HuH-7 (cell line): ENCODE data around the gene OR7C2.
"Not testable (repeated sequence)": the region's sequence is repeated elsewhere in the genome, so short reads cannot be mapped to it uniquely, and the experiment has no call there.

ENCODE experiments used
- DNase-seq: peaks from one replicate; pipeline ENCODE4 v3.0.0; 2011; ENCODE audit warnings: low spot score

OR7C2 gene

DNA sequence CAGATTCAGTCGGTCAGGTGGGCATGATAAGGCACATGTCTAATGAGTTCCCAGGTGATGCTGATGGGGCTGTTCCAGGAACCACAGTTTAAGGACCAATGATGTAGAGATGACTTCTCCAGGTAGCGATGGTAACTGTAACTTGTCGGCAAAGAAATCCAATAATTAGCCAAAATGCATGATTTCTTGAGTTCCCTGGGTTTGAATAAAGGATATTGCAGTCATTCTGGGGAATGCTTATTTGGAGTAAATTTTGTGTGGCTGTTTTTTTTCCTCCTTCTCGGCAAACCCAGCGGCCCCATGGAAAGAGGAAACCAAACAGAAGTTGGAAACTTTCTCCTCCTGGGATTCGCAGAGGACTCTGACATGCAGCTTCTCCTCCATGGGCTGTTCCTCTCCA lies at the start of gene OR7C2:
Gene OR7C2, plus strand, starts transcription at position 301 of the 400 bp plus-strand sequence. Its CDS starts 0 bp downstream, at position 301.
- no peak for DNase-seq

DNA sequence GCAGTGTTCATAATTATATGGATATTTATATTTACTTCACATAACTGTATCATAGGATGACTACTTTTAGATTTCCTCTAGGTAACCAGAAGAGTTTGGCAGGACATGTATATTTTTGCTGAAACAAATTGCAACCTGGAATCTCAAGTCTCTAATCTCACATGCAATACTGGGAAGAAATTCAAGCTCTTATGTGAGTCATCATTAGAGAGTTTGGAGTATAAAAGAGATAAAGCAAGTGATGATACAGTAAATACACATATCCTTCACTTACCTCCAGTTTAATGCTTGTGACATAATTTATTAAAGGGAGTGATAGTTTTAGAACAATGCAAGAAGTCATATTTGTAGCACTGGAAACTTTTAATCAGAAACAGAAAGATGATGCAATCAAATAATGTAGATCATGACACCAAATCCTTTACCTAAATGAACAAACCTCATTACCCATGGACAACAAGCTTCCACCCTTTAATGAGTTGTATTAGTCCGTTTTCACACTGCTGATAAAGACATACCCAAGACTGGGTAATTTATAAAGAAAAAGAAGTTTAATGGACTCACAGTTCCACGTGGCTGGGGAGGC lies 39.5 kb upstream of the OR7C2 start:
- no peak for DNase-seq

DNA sequence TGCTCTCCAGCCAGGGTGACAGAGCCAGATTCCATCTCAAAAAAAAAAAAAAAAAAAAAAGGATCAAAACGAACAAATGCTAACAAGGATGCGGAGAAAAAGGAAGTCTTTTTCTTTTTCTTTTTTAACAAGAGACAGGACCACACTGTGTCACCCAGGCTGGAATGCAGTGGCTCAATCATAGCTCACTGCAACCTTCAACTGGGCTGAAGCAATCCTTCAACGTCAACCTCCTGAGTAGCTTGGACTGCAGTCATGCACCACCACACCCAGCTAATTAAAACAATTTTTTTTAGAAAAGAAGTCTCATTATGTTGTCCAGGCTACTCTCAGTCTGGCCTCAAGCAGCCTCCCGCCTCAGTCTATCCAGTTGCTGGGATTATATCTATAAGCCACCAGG lies 34.6 kb upstream of the OR7C2 start:
- DNase-seq: no peak

DNA sequence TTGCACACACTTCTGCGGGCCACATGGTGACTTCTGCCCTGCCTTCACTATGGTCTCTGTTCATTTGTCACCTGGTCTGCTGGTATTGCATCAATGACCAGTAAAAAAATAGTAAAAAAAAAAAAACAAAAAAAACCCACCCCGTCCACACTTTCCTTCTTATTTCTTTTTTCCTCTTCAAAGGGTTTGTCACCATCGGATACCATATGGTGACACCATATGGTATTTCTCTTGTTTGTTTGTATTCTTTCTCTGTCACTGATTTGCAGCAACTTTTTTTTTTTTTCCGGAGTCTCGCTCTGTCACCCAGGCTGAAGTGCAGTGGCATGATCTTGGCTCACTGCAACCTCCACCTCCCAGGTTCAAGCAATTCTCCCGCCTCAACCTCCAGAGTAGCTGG lies 26.2 kb upstream of the OR7C2 start:
- DNase-seq: no peak

DNA sequence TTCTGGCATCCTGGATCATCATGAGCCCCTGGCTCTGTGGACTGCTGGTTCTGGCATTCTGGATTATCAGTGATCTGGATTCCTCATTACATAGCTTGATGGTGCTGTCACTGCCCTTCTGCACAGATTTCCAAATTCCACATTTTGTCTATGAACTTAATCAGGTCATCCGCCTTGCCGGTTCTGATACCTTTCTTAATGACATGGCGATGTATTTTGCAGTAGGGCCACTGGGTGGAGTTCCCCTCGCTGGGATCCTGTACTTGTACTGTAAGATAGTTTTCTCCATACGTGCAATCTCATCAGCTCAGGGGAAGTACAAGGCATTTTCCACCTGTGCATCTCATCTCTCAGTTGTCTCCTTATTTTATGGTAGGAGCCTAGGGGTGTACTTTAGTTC lies 24.4 kb upstream of the OR7C2 start:
- no peak for DNase-seq

DNA sequence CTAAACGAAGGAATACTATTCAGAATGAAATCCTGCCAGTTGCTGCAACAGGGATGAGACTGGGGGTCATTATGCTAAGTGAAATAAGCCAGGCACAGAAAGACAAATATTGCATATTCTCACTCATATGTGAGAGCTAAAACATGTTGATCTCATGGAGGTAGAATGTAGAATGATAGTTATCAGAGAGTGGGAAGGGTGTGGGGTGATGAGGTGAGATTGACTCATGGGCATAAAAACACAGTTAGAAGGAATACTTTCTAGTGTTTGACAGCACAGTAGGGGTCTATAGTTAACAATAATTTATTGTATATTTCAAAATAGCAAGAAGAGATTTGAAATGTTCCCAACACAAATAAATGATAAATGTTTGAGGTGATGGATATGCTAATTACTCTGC lies 7.8 kb upstream of the OR7C2 start:
- no peak for DNase-seq

DNA sequence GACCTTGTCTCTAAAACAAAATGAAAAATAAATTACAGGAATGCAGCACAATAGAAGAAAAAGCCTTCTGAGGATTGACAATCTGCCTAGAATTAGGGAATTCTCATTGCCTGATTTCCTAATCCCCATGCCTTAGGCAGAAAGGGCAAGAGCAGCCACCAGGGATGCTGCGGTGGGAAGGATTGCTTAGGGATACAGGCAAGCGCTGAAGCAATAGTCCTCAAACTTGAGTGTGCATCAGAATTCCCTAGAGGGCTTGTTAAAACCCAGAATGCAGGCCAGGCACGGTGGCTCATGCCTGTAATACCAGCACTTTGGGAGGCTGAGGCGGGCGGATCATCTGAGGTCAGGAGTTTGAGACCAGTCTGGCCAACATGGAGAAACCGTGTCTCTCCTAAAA lies 1.0 kb upstream of the OR7C2 start:
- DNase-seq: no peak

DNA sequence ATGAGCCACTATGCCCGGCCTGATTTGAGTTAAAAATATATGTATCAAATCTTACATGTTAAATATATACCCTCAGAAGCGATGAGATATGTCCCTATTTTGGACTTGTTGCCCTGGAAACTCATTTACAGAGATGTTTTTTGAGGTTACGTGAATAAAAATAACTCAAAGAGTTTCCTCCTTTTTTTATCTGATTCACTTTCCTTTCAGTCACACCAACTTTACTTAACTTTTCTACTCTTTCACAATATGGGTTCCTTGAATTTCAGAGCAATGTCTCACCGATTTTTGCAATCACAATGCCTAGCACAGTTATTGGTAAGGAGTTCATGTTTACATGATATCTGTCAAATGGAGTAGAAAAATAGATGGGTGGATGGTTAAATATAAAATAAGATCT lies 2.3 kb downstream of the OR7C2 start:
- DNase-seq: no peak

DNA sequence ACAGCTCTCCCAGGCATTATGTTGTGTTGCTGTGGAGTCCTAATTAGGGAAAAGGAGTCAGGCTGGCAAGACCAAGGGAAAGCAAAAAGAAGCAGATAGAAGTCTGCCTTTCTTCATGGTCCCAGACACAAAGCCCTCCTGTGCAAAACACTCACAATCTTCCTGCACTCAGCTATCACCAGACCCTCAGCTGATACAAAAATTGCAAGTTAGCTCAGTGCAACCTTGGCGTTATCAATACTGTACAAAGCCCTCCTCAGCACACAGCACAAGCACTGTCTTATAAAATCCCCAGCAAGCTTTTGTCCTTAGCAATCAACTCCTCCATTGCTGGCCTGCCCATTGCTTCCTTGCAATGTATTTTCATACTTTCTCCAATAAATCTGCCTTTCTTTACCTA lies 3.2 kb downstream of the OR7C2 start:
- no peak for DNase-seq

DNA sequence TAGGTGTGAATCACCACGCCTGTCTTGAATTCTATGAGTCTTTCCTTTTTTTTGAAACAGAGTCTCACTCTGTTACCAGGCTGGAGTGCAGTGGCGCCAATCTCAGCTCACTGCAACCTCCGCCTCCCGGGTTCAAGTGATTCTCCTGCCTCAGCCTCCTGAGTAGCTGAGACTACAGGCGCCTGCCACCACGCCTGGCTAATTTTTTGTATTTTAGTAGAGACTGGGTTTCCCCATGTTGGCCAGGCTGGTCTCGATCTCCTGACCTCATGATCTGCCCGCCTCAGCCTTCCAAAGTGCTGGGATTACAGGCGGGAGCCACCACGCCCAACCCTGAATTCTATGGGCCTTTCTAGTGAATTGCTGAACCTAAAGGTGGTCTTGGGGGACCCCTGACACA lies 8.1 kb downstream of the OR7C2 start:
- DNase-seq: not testable (repeated sequence)

DNA sequence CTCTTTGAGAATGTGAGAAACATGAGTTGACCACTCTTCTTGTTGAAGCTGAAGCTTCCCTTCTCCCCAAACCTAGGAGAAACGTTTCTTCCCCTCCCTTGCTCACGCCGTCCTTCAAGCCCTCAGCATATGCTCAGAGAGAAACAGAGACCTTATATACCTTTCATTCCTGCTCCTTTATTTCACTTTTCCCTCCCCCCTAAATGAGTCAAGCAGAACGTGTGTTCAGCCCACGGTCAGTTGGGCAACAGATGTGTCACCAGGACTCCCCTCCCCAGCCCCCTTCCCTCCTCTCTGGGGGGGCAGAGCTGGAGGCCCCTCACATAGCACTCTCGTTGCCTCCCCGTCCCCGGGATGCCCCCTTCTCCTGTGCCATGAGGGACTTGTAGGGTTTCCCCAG lies 8.6 kb downstream of the OR7C2 start:
- no peak for DNase-seq

DNA sequence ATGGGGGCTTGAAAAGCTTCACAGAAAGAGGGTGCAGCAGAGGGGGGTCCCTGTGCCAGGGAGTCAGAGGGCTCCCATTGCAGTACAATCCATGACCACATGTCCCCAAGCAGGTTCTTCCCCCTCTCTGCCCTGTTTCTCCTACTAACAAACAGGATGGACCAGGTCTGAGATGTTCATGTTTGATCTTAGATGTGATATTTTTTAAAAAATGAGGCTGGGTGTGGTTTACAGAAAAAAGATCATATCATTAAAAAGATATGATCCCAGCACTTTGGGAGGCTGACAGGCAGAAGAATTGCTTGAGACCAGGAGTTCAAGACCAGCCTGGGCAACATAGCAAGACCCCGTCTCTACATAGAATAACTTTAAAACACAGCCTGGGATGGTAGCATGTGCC lies 9.1 kb downstream of the OR7C2 start:
- DNase-seq: no peak

DNA sequence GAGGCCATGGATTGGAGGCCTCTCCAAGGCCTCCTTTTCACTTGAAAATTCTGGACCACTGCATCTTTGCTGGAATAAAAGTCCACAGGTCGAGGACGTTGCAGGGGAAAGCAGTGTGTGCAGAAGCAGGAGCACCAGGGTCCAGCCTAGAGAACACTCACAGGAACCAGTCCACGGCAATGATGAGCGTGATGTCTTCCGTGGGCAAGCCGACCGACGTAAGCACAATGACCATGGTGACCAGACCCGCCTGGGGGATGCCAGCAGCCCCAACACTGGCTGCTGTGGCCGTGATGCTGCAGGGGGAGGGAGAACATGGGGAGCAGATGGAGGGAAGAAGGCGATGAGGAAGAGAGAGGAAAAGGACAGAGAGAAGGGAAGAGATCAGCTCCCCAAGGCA lies 11.5 kb downstream of the OR7C2 start:
- no peak for DNase-seq

DNA sequence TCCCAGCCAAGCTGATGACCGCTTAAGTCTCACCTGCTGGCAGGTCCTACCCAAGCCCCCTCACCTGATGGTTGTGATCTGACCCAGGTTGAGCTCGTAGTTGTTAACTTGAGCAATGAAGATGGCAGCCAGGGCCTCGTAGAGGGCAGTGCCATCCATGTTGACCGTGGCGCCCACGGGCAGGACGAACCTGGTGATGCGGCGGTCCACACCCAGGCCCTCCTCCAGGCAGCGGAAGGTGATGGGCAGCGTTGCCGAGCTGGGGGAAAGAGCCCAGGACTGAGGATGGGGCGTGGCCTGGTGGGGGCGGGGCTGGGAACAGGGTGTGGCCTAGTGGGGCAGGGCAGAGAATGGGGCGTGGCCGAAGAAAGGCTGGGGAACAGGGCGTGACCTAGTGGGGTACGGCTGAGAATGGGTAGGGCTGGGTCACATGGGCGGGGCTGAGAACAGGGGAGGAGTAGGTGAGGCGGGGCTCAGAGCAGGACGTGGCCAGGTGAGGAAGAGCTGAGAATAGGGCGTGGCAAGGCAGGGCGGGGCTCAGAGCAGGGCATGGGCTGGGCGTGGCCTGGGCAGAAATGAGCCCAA lies 12.9 kb downstream of the OR7C2 start:
- DNase-seq: no peak

DNA sequence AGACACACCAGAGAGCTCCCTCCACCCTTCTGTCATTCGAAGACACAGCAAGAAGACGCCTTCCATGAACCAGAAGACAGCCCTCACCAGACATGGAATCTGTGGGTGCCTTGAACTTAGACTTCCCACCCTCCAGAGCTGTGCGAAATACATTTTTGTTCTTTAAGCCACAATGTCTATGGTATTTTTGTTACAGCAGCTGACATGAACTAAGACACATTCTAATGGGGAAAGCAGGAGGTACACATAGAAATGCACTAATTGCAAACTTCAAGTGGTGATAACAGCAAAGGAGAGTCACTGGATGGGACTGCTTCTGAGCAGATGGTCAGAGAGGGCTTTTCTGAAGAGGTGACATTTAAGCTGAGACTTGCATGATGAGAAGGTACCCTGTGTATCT lies 16.2 kb downstream of the OR7C2 start:
- DNase-seq: no peak

DNA sequence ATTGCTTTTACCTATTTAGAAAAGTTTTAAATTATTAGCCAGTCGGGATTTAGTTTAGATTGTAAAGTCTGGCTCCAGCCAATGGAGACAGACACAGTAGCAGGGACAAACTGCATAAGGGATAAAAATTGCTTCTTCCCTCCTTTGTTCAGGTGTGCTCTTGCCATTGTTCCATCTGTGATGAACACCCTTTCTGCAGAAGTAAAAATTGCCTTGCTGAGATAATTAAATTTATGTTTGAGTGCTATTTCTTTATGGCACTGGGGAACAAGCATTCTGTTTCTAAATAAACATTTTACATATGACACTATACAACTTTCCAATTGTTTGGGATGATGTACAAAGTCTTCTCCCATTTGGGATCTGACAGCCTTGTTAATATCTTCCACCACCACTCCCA lies 18.0 kb downstream of the OR7C2 start:
- no peak for DNase-seq

DNA sequence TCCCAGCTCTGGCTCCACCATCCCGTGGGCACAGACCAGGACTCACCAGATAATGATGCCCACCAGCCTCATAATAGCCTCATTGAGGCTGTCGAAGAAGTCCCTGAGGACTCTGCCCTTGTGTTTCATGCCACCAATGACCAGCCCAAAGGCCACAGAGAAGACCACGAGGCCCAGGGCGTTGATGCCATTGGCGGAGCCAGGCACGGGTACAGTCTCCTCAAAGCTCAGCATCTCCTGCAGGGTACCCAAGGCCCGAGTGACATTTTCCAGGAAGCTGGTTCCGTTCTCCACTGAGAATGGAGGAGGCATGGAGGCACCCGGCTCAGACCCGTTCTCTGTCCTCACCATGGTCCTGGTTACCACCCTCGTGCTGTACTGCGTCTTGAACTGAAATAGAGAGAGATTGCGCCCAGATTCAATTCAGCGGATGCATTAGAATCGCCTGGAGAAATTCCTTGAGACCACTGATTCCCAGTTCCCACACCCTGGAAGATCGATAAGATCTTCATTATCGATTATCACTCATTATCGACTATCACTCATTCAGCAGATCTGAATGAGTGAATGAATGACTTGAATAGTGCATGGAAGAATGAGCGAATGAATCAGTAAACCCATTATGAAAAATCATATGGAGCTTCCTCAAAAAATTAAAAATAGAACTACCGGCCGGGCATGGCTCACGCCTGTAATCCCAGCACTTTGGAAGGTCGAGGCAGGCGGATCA lies 20.8 kb downstream of the OR7C2 start:
- no peak for DNase-seq

DNA sequence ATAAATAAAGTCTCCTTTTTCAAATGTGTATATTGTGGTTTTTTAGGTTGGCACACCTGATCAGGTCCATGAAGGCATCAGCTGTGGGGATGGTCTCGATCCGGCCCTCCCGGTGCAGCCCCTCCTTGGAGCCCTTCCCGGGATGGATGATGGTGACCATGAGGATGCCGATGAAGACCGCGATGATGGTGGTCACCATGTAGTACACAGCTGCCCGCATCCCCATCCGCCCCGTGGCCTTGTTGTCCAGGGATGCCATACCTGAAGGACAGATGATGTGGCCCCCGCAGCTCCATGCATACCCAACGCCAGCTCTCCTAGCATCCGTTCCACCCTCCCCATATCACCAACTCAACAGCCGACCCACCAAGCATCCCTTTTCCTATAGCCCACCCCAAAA lies 27.0 kb downstream of the OR7C2 start:
- no peak for DNase-seq

DNA sequence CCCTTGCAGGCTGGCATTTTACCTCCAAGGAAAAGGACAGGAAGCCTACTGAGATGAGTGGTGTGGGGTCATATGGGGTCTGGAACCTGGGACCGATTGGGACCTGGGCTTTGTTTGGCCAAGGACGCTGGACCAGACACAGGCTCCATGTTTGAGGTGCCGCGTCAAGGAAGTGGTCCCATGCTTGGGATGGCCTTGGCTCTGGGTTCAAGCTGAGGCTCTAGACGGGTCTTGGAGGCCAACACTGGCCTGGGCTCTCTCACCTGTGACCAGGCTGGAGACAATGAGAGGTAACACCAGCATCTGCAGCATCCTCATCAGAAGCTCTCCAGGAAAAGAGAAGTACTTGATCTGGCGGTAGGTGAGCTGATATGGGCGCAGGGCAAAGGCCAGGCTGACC lies 30.2 kb downstream of the OR7C2 start:
- DNase-seq: no peak

DNA sequence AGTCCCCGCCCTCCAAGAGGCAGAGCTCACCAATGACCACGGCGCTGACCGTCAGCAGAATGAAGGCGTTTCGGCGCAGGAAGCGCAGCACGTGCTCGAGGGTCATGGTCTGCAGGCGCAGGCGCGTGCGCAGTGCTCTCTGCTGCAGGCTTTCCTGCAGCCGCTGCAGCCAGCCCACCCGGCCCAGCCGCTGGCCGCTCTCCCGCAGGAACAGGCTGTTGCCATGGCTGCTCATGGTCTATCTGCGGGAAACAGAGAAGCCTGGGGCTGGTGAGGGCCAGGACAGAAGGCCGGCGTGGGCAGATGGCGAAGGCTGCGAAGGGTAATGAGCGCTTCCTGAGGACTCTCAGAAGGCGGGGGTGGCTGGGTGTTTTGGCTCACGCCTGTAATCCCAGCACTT lies 31.4 kb downstream of the OR7C2 start:
- no peak for DNase-seq

DNA sequence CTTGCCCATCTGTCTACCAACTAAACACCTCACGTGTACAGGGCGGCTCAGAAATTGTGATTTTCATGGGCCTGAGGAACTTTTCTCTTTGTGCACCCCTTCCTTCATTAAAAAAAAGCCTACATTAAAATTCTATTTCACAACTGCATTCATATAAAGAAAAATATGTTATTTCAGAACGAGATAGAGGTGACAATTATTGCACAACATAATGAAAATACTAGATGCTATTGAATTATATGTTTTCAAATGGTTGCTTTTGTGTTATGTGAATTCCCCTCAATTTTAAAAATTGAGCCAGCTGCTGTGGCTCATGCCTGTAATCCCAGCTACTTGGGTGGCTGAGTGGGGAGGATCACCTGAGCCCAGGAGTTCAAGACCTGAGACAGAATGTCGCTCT lies 33.2 kb downstream of the OR7C2 start:
- DNase-seq: no peak

DNA sequence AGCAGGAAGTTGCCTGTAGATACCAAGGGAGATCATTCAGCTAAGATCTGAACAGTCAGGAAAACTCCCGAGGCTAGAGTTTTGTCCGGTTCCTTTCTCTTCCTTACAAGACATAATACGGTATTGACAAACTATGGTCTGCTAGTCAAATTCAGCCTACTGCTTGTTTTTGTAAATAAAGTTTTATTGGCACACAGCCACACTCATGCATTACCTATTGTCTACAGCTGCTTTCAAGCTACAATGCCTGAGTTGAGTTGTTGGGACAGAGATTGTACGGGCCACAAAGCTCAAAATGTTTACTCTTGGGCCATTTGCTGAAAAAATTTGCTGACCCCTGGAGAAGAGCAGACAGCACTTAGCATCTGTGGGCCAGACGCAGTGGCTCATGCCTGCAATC lies 35.8 kb downstream of the OR7C2 start:
- DNase-seq: no peak

DNA sequence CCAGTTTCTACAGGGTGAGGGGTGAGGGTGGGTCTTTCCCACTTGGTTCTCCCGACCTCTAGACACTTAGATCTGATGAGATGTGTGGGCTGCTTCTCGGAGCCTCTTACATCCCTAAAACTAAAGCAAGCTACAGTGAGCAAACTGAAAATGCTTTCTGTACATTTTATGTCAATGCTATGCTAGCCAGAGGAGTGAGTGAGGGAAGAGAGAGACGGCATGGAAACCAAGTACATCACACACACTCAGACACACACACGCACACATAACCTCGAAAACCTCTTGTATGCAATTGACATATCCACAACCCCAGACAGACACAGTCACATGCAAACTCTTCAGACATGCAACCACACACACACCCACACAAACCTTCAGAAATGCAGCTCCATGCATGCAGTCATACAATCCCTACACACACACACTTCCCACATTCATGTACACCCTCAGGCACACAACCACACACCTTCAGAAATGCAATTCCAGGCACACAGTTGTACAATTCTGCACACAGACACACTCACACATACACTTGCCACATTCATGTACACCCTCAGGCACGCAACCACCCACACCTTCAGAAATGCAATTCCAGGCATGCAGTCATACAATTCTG lies 37.0 kb downstream of the OR7C2 start:
- no peak for DNase-seq
